HepG2 (cell line): ENCODE data around the gene ERP44. TPM values are rescaled to one million over a fixed set of nuclear protein-coding genes. Genes with fewer than 3 reads are reported as not detected.

Experiments used
- AKNA ChIP-seq: sonication (generic); formaldehyde crosslinking; IDR thresholded peaks from 2 replicates; pipeline ENCODE4 v1.4.0; 2020; ENCODE audit warnings: missing genetic modification reagents, borderline replicate concordance
- ATF5 ChIP-seq: sonication (generic); formaldehyde crosslinking; IDR thresholded peaks from 2 replicates; pipeline ENCODE4 v1.4.0; 2020; ENCODE audit warnings: mild to moderate bottlenecking, low read depth, missing genetic modification reagents
- BRCA1 ChIP-seq: sonication (generic); formaldehyde crosslinking; IDR thresholded peaks from 2 replicates; pipeline ENCODE4 v1.4.0; 2020; ENCODE audit warnings: missing genetic modification reagents
- EEA1 ChIP-seq: sonication (generic); formaldehyde crosslinking; IDR thresholded peaks from 2 replicates; pipeline ENCODE4 v1.5.1; 2020; ENCODE audit warnings: mild to moderate bottlenecking, missing genetic modification reagents, borderline replicate concordance
- FIP1L1 ChIP-seq: fragments of 200-400 bp; formaldehyde crosslinking; IDR thresholded peaks from 2 replicates; pipeline ENCODE4 v1.6.1; 2018; ENCODE audit warnings: low read depth, mild to moderate bottlenecking, low read length, moderate library complexity, borderline replicate concordance; ENCODE audit not compliant: insufficient read depth
- IKZF5 ChIP-seq: IDR thresholded peaks from 2 replicates; pipeline ENCODE4 v1.6.1; 2018; ENCODE audit warnings: missing genetic modification reagents, mild to moderate bottlenecking, missing compliant biosample characterization
- KAT7 ChIP-seq: IDR thresholded peaks from 2 replicates; pipeline ENCODE4 v1.6.1; 2018; ENCODE audit warnings: borderline replicate concordance, missing compliant biosample characterization
- LBX2 ChIP-seq: sonication (generic); formaldehyde crosslinking; IDR thresholded peaks from 2 replicates; pipeline ENCODE4 v1.5.0; 2020; ENCODE audit warnings: missing genetic modification reagents, mild to moderate bottlenecking, borderline replicate concordance
- NAIF1 ChIP-seq: sonication (generic); formaldehyde crosslinking; IDR thresholded peaks from 2 replicates; pipeline ENCODE4 v1.5.0; 2020; ENCODE audit warnings: mild to moderate bottlenecking, missing genetic modification reagents, borderline replicate concordance
- PLSCR1 ChIP-seq: sonication (generic); formaldehyde crosslinking; IDR thresholded peaks from 2 replicates; pipeline ENCODE4 v1.5.0; 2020; ENCODE audit warnings: missing genetic modification reagents, mild to moderate bottlenecking, borderline replicate concordance
- SMYD3 ChIP-seq: sonication (generic); formaldehyde crosslinking; IDR thresholded peaks from 2 replicates; pipeline ENCODE4 v1.8.1; 2023; ENCODE audit warnings: mild to moderate bottlenecking, missing genetic modification reagents
- TCF7L2 ChIP-seq: IDR thresholded peaks from 2 replicates; pipeline ENCODE4 v1.6.1; 2011; ENCODE audit warnings: mild to moderate bottlenecking, low read depth, low read length, moderate library complexity
- ZEB1 ChIP-seq: IDR thresholded peaks from 2 replicates; pipeline ENCODE4 v1.6.1; 2012; ENCODE audit warnings: mild to moderate bottlenecking, low read depth, inconsistent platforms; ENCODE audit not compliant: insufficient replicate concordance
- ZNF180 ChIP-seq: sonication (generic); formaldehyde crosslinking; IDR thresholded peaks from 2 replicates; pipeline ENCODE4 v1.4.0; 2020; ENCODE audit warnings: low read depth, missing genetic modification reagents, borderline replicate concordance
- ZNF326 ChIP-seq: sonication (generic); formaldehyde crosslinking; IDR thresholded peaks from 2 replicates; pipeline ENCODE4 v1.4.0; 2020; ENCODE audit warnings: missing genetic modification reagents, borderline replicate concordance
- ZNF572 ChIP-seq: sonication (generic); formaldehyde crosslinking; IDR thresholded peaks from 2 replicates; pipeline ENCODE4 v1.5.1; 2020; ENCODE audit warnings: mild to moderate bottlenecking, missing genetic modification reagents
- ZNF703 ChIP-seq: sonication (generic); formaldehyde crosslinking; IDR thresholded peaks from 2 replicates; pipeline ENCODE4 v1.5.1; 2020; ENCODE audit warnings: missing genetic modification reagents, mild to moderate bottlenecking, moderate library complexity, borderline replicate concordance
- ZNF740 ChIP-seq: sonication (generic); formaldehyde crosslinking; IDR thresholded peaks from 2 replicates; pipeline ENCODE4 v1.4.0; 2020; ENCODE audit warnings: missing genetic modification reagents
- ZSCAN31 ChIP-seq: sonication (generic); formaldehyde crosslinking; IDR thresholded peaks from 2 replicates; pipeline ENCODE4 v1.5.0; 2020; ENCODE audit warnings: low read depth, mild to moderate bottlenecking, missing genetic modification reagents
- ZSCAN9 ChIP-seq: IDR thresholded peaks from 2 replicates; pipeline ENCODE4 v1.6.1; 2016; ENCODE audit warnings: borderline replicate concordance
- polyA plus RNA-seq, 8 experiments: library from polyadenylated mRNA; depleted of rRNA in 3 of 8; stranded (reverse) in 7 of 8; unstranded in 1 of 8; fragments of >200 nt; fragmentation: Illumina TruSeq in 4 of 8; extraction: Trizol in 4 of 8; gene quantifications; 2 replicates each; pipeline versions ENCODE4 v1.2.1 to v1.2.3, GENCODE V29; 2011 to 2016; ENCODE audit warnings: low read depth in 4 of 8, missing spikeins in 1 of 8, mixed read lengths in 1 of 8; ENCODE audit not compliant: insufficient read depth in 1 of 8
- total RNA-seq, 5 experiments: library from RNA; depleted of rRNA; stranded (reverse); fragments of >200 nt; fragmentation: Illumina TruSeq; extraction: Trizol; gene quantifications; 2 replicates each; pipeline ENCODE4 v1.2.3, GENCODE V29; 2016; ENCODE audit warnings: low read depth in 1 of 5

ERP44 gene
- total and polyA plus RNA-seq, 2 of the 13 experiments (the other 11 are each of a cell fraction or from before 2014, with no cell fraction given), result 8.9 to 13.8 TPM

GRCh38 chr9:100098887-100099721 lies at the start of gene ERP44, which contains the start of gene INVS (continued):
- TF ChIP-seq ZNF703 (CRISPR knock-in tag), result no peak
- no peak for TF ChIP-seq TCF7L2
- no peak for TF ChIP-seq ZNF740 (CRISPR knock-in tag)
- no peak for TF ChIP-seq SMYD3
- peak; percentile 82; the same call in 1 of the 2 replicates for TF ChIP-seq KAT7 (CRISPR knock-in tag)
- TF ChIP-seq BRCA1, result no peak
- TF ChIP-seq ZSCAN9 (CRISPR knock-in tag), result 0 out of 2 replicates have a peak, but pooled peaks have one; percentile 31
- peak; percentile 85 for TF ChIP-seq NAIF1 (CRISPR knock-in tag)
- no peak for TF ChIP-seq ZNF180 (CRISPR knock-in tag)
- no peak for TF ChIP-seq ZNF572 (CRISPR knock-in tag)
- TF ChIP-seq FIP1L1, result no peak
- no peak for TF ChIP-seq ZEB1
- no peak for TF ChIP-seq LBX2 (CRISPR knock-in tag)
- no peak for TF ChIP-seq AKNA (CRISPR knock-in tag)
- TF ChIP-seq ZNF326 (CRISPR knock-in tag), result no peak
- no peak for TF ChIP-seq ATF5 (CRISPR knock-in tag)
- TF ChIP-seq PLSCR1 (CRISPR knock-in tag), result no peak
- no peak for TF ChIP-seq ZSCAN31 (CRISPR knock-in tag)
- TF ChIP-seq IKZF5 (CRISPR knock-in tag), result no peak; the same call in none of the 2 replicates
- TF ChIP-seq EEA1, result no peak
